ENCODE measurements around the gene FMNL2. TPM values are rescaled to one million over a fixed set of nuclear protein-coding genes. Genes with fewer than 3 reads are reported as not detected.

Gene FMNL2
- total RNA-seq, 4 donors from 2014 or later, result 5.8 to 19.8 (median 16.9) TPM

DNA sequence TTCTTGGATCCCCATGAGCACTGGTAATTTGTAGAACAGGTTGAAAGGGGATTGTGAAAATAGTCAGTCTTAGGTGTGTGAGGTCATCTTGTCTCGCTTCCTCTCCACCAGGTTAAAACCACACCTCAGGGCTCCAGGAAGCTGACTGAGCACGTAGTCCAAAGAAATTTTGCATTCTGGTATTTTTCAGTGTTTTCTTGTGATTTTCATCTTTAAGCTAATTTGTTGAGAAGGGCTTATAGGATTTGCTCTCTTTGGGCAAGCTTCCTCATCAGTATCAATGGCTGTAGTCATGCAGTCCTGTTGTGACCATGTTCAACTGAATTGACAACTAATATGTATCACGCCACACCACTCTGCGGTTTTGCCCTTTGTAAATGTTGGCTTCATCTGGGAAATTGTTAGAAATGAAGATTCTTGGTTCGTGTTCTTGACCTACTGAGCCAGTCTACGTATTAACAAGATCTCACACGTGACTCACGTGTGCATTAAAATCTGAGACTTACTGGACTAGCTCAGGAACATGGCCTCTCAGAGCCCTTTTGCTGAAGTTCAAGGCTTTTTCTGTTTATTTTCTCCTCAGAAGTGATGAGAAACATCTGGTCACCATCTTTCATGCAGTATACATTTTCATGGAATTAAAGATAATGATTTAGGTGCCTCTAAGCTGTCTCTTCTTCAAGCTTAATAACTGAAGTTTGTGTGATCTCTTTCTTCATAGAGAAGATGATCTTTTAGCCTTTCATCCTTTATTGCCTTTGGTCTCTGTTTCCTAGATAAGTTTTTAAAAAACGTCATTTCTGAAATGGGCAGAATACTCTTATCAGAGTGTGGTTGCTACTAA, 32.8 kb downstream of the FMNL2 start:
- intact Hi-C loops (cut with DNase I), result no loop called here

DNA sequence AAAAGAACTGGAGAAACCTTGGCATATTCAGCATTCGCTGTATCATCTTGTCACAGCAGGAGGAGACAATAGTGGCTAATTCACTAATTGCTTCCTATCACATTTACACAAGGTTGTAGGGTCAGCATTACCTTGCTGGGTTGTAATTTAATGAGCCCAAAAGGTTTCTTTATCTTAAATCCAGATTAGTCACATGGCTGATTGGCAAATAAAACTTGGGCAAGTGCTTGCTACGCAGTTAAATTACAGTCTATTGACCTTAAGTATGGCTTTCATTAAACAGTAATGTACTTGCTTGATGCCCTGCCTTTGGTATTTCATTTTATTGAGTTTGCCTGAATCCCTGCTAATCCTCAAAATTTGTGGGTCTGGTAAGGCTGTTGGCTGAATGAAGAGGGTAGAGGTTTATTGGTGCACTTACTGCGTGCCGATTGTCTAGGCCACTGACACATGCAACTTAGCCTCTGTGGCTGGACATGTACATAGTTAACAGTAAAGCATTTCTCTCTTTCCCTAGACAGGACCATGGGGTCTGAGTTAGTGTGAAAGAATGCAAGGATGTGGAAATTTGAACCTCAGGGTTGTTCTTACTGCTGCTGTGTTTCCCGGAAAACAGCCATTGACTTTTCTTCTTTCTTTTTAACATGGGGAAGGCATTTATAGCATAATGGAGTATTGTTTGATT, 34.3 kb downstream of the FMNL2 start:
- Histone ChIP-seq H3K36me3 (no peaks in the 10 kb centered on the region), H3K4me1 (peaks cover 0 to 13% (median 0%) of the 10 kb centered on the region in 3 donors), H3K27ac (no peak overlapping the region), H3K4me3 (no peak overlapping the region), H3K9me3 (no peaks in the 10 kb centered on the region), H3K27me3 (no peaks in the 10 kb centered on the region)
- TF ChIP-seq, protein P1, sequence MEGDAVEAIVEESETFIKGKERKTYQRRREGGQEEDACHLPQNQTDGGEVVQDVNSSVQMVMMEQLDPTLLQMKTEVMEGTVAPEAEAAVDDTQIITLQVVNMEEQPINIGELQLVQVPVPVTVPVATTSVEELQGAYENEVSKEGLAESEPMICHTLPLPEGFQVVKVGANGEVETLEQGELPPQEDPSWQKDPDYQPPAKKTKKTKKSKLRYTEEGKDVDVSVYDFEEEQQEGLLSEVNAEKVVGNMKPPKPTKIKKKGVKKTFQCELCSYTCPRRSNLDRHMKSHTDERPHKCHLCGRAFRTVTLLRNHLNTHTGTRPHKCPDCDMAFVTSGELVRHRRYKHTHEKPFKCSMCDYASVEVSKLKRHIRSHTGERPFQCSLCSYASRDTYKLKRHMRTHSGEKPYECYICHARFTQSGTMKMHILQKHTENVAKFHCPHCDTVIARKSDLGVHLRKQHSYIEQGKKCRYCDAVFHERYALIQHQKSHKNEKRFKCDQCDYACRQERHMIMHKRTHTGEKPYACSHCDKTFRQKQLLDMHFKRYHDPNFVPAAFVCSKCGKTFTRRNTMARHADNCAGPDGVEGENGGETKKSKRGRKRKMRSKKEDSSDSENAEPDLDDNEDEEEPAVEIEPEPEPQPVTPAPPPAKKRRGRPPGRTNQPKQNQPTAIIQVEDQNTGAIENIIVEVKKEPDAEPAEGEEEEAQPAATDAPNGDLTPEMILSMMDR (IDR thresholded peaks at IDR 0.05), result no peak
- no peak for TF ChIP-seq POLR2A (IDR thresholded peaks at IDR 0.05)
- intact Hi-C loops (cut with DNase I), result no loop called here
- no peak for DNase-seq
- WGBS, 2 donors, result 86 to 93% methylated on average over 5 of the region's 5 CpGs

More for the DNA sequence above, 32.8 kb downstream of the FMNL2 start:
- Histone ChIP-seq H3K36me3 (no peaks in the 10 kb centered on the region), H3K4me3 (no peak overlapping the region), H3K27me3 (no peaks in the 10 kb centered on the region), H3K27ac (no peak overlapping the region), H3K4me1 (peaks cover 0 to 12% (median 0%) of the 10 kb centered on the region in 3 donors), H3K9me3 (no peaks in the 10 kb centered on the region)
- DNase-seq, result no peak
- TF ChIP-seq, protein P1 (IDR thresholded peaks at IDR 0.05), result no peak
- TF ChIP-seq POLR2A (IDR thresholded peaks at IDR 0.05), result no peak
- 84 to 90% methylated on average over 9 of the region's 9 CpGs for WGBS, 2 donors

DNA sequence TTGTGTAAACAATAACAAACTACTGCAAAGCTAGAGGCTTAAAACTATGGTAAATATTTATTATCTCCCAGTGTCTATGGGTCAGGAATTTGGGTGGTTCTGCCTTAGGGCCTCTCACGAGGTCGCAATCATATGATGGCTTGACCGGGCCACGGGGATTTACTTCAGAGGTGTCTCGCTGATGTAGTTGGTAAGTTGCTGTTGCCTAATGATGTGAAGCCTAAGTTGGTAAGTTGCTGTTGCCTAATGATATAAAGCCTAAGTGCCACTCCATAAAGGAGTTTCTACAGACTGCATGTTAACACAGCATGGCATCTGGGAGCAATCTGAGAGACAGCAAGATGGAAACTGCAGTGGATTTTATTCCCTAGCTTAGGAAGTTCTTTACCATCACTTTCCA, 35.8 kb downstream of the FMNL2 start:
- Histone ChIP-seq H3K27ac (no peak overlapping the region), H3K4me3 (no peak overlapping the region), H3K27me3 (no peaks in the 10 kb centered on the region), H3K9me3 (no peaks in the 10 kb centered on the region), H3K4me1 (peaks cover 0 to 13% (median 0%) of the 10 kb centered on the region in 3 donors), H3K36me3 (no peaks in the 10 kb centered on the region)
- DNase-seq, result no peak
- TF ChIP-seq POLR2A (IDR thresholded peaks at IDR 0.05), result no peak
- TF ChIP-seq, protein P1 (IDR thresholded peaks at IDR 0.05), result no peak
- WGBS, 2 donors, result 88 to 89% methylated on average over 5 of the region's 5 CpGs
- intact Hi-C loops (cut with DNase I), result no loop called here

DNA sequence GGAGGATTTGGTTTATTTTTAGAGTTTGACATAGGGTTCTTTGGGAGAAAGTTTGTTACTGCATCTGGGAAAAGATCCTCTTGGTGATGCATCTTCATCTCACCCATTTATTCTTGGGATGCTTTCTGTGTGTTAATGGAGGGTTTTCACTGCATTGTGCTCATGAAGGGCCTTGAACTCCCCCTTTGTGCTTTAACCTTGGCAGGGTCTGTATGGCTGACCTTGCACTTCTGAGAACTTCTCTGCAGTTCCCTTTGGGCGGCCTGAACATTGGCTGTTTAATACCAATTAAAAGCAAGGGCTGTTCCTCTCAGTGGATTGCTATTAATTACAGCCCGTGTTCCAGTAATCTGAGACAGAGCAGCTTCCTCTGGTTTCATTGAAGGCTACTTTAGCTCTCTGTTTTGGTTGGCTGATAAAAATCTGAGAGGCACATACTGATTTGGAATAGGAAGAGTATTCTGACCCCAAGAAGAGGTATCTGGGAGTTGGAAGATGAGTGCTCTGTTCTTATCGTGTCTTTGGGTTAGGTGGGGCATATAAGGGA, 37.5 kb downstream of the FMNL2 start:
- no peak for DNase-seq
- H3K9me3 ChIP-seq, result no peaks in the 10 kb centered on the region
- H3K27me3 ChIP-seq, result no peaks in the 10 kb centered on the region
- TF ChIP-seq, protein P1 (IDR thresholded peaks at IDR 0.05), result no peak
- TF ChIP-seq POLR2A (IDR thresholded peaks at IDR 0.05), result no peak
- H3K27ac ChIP-seq, result no peak overlapping the region
- 54 to 70% methylated on average over 2 to 3 of the region's 3 CpGs for WGBS, 2 donors
- intact Hi-C loops (cut with DNase I), result no loop called here
- no peaks in the 10 kb centered on the region for H3K36me3 ChIP-seq
- peaks cover 0 to 13% (median 0%) of the 10 kb centered on the region in 3 donors for H3K4me1 ChIP-seq
- H3K4me3 ChIP-seq, result no peak overlapping the region

DNA sequence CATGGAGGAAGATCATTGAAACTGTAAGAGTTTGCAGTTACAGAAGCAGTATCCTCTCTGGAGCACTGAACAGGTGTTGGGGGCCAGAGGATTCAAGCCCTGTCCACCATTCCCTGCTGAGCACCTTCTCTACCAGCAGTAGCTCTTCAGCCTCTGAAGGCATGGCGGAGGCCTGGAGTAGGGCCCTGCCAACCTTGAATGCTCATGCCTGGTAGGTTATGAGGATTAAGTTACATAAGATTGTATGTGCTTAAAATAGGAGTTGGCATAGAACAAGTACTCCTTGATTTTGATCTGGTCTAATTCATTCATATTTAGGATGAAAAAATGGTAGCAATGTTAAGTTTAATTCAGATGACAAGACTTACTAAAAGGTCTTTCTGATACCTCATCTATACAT, 40.2 kb downstream of the FMNL2 start:
- Histone ChIP-seq H3K36me3 (no peaks in the 10 kb centered on the region), H3K27ac (no peak overlapping the region), H3K9me3 (no peaks in the 10 kb centered on the region), H3K4me1 (peaks cover 0 to 12% (median 0%) of the 10 kb centered on the region in 3 donors), H3K27me3 (no peaks in the 10 kb centered on the region), H3K4me3 (no peak overlapping the region)
- intact Hi-C loops (cut with DNase I), result no loop called here
- 100% methylated on average over 1 of the region's 1 CpG for WGBS, 2 donors
- no peak for TF ChIP-seq POLR2A (IDR thresholded peaks at IDR 0.05)
- DNase-seq, result no peak

All from esophagus squamous epithelium (tissue), 5 donors.